Ovary (tissue), 3 donors: ENCODE results near the gene HDAC1.

ENCODE experiments used
- EP300 ChIP-seq: sonication (generic); formaldehyde crosslinking; IDR thresholded peaks from one replicate; pipeline ENCODE4 v1.6.1; 2017; ENCODE audit warnings: antibody characterized with exemption
- POLR2A ChIP-seq: fragments of 450-650 bp; IDR thresholded peaks from one replicate; pipeline ENCODE4 v1.6.1; 2017; ENCODE audit warnings: antibody characterized with exemption, mild to moderate bottlenecking, moderate library complexity
- TF ChIP-seq, protein P1 (sequence below), 3 donors: fragments of 450-650 bp in 2 of 3; fragments of 200-600 bp in 1 of 3; IDR thresholded peaks; one replicate each; pipeline versions ENCODE4 v1.5.1 to v1.8.0; 2016 to 2022; ENCODE audit warnings: antibody characterized with exemption in 3 of 3, mild to moderate bottlenecking in 1 of 3
- donor health status: DM: no; HTN: no; CAD: no.

- TF ChIP-seq, protein P1, sequence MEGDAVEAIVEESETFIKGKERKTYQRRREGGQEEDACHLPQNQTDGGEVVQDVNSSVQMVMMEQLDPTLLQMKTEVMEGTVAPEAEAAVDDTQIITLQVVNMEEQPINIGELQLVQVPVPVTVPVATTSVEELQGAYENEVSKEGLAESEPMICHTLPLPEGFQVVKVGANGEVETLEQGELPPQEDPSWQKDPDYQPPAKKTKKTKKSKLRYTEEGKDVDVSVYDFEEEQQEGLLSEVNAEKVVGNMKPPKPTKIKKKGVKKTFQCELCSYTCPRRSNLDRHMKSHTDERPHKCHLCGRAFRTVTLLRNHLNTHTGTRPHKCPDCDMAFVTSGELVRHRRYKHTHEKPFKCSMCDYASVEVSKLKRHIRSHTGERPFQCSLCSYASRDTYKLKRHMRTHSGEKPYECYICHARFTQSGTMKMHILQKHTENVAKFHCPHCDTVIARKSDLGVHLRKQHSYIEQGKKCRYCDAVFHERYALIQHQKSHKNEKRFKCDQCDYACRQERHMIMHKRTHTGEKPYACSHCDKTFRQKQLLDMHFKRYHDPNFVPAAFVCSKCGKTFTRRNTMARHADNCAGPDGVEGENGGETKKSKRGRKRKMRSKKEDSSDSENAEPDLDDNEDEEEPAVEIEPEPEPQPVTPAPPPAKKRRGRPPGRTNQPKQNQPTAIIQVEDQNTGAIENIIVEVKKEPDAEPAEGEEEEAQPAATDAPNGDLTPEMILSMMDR (IDR thresholded peaks at IDR 0.05), result no peak
- TF ChIP-seq POLR2A (no peak), EP300 (no peak)
Measured at GRCh38 chr1:32291145-32291707, 657 bp upstream of the HDAC1 start.
